H1 (cell line): ENCODE data around the gene ZBTB25. TPM values are rescaled to one million over a fixed set of nuclear protein-coding genes. Genes with fewer than 3 reads are reported as not detected.

Experiments
- BACH1 ChIP-seq: IDR thresholded peaks from 2 replicates; pipeline ENCODE4 v1.6.1; 2012; ENCODE audit warnings: low read length, improper control_type of control experiment
- CTBP2 ChIP-seq: IDR thresholded peaks from 2 replicates; pipeline ENCODE4 v1.7.0; 2011; ENCODE audit warnings: borderline replicate concordance, mild to moderate bottlenecking, moderate library complexity, mixed read lengths, low read length; ENCODE audit not compliant: insufficient read depth, insufficient read length
- EGR1 ChIP-seq: IDR thresholded peaks from 2 replicates; pipeline ENCODE4 v1.6.1; 2011; ENCODE audit warnings: low read depth, low read length, borderline replicate concordance
- FOSL1 ChIP-seq: IDR thresholded peaks from 2 replicates; pipeline ENCODE4 v1.6.1; 2011; ENCODE audit warnings: mild to moderate bottlenecking, low read depth, low read length, moderate library complexity; ENCODE audit not compliant: insufficient read depth
- HDAC6 ChIP-seq: IDR thresholded peaks from one replicate; pipeline ENCODE4 v1.7.1; 2012; ENCODE audit warnings: low read depth, mild to moderate bottlenecking, inconsistent platforms, low read length, moderate library complexity
- JUN ChIP-seq: IDR thresholded peaks from 2 replicates; pipeline ENCODE4 v1.6.1; 2011; ENCODE audit warnings: low read depth, mild to moderate bottlenecking, improper control_type of control experiment, low read length
- KDM4A ChIP-seq: IDR thresholded peaks from one replicate; pipeline ENCODE4 v1.7.1; 2012; ENCODE audit warnings: low read depth, mild to moderate bottlenecking, moderate library complexity, low read length, inconsistent platforms; ENCODE audit not compliant: severe bottlenecking
- KDM5A ChIP-seq: fragments of 200-600 bp; IDR thresholded peaks from 2 replicates; pipeline ENCODE4 v1.7.1; 2012; ENCODE audit warnings: mild to moderate bottlenecking, low read length, inconsistent platforms, mixed read lengths
- NRF1 ChIP-seq: IDR thresholded peaks from 2 replicates; pipeline ENCODE4 v1.6.1; 2011; ENCODE audit warnings: mild to moderate bottlenecking, low read depth, low read length, improper control_type of control experiment
- POLR2AphosphoS5 ChIP-seq: IDR thresholded peaks from 2 replicates; pipeline ENCODE4 v1.6.1; 2011; ENCODE audit warnings: low read depth, low read length
- POU5F1 ChIP-seq: IDR thresholded peaks from 2 replicates; pipeline ENCODE4 v1.6.1; 2011; ENCODE audit warnings: low read depth, mild to moderate bottlenecking, low read length, moderate library complexity
- RFX5 ChIP-seq: IDR thresholded peaks from 2 replicates; pipeline ENCODE4 v1.6.1; 2011; ENCODE audit warnings: low read depth, low read length, improper control_type of control experiment, borderline replicate concordance
- RNF2 ChIP-seq: fragments of 200-900, 300-1000 bp; sonication (generic); IDR thresholded peaks from 2 replicates; pipeline ENCODE4 v1.7.1; 2016; ENCODE audit warnings: borderline replicate concordance, low read depth, mild to moderate bottlenecking, antibody characterized with exemption, low read length; ENCODE audit not compliant: poor library complexity, severe bottlenecking; ENCODE audit errors: missing control alignments
- RXRA ChIP-seq: IDR thresholded peaks from 2 replicates; pipeline ENCODE4 v1.6.1; 2011; ENCODE audit warnings: low read depth, mild to moderate bottlenecking, low read length, moderate library complexity; ENCODE audit not compliant: insufficient read depth
- SAP30 ChIP-seq: fragments of 300-600 bp; sonication (generic); IDR thresholded peaks from 2 replicates; pipeline ENCODE4 v1.7.1; 2012; ENCODE audit warnings: low read length, moderate library complexity, mild to moderate bottlenecking, inconsistent platforms; ENCODE audit not compliant: insufficient read depth, insufficient replicate concordance
- SIN3A ChIP-seq, 2 experiments: IDR thresholded peaks in 1 of 2; conservative IDR thresholded peaks in 1 of 2; 2 replicates each; pipeline ENCODE4 v1.6.1; 2011 to 2012; ENCODE audit warnings: low read length in 2 of 2, improper control_type of control experiment in 1 of 2, low read depth in 1 of 2, mild to moderate bottlenecking in 1 of 2
- SRF ChIP-seq: IDR thresholded peaks from 2 replicates; pipeline ENCODE4 v1.6.1; 2011; ENCODE audit warnings: mild to moderate bottlenecking, low read depth, low read length, moderate library complexity
- TBP ChIP-seq: IDR thresholded peaks from 2 replicates; pipeline ENCODE4 v1.6.1; 2011; ENCODE audit warnings: low read depth, low read length, improper control_type of control experiment
- YY1 ChIP-seq: IDR thresholded peaks from 2 replicates; pipeline ENCODE4 v1.6.1; 2011; ENCODE audit warnings: low read depth, mild to moderate bottlenecking, low read length
- polyA plus RNA-seq, 7 experiments: library from polyadenylated mRNA; depleted of rRNA in 3 of 7; stranded (reverse) in 5 of 7; unstranded in 2 of 7; fragments of >200 nt in 5 of 7; fragments of 200-250 nt in 2 of 7; gene quantifications; 1 replicate in 5 of 7; 2 replicates in 1 of 7; 4 replicates in 1 of 7; pipeline versions ENCODE4 v1.2.1 to v1.2.3, GENCODE V29; 2011 to 2013; ENCODE audit warnings: missing spikeins in 2 of 7, mixed read lengths in 2 of 7
- total RNA-seq: library from RNA; stranded (reverse); fragmentation: NEBNext Ultra II Directional; extraction: Animal tissue kit (Norgen Biotek cat#: 25700); gene quantifications from 2 replicates; pipeline ENCODE4 v1.2.1, GENCODE V29; 2021
- TF ChIP-seq, protein P1 (sequence below): IDR thresholded peaks from 2 replicates; pipeline ENCODE4 v1.6.1; 2012; ENCODE audit warnings: inconsistent platforms
- TF ChIP-seq, protein P2 (sequence below), 3 experiments: IDR thresholded peaks; 1 replicate in 2 of 3; 2 replicates in 1 of 3; pipeline versions ENCODE4 v1.5.1 to v1.6.1; 2011; ENCODE audit warnings: low read length in 3 of 3, mild to moderate bottlenecking in 3 of 3, inconsistent platforms in 2 of 3, low read depth in 1 of 3, moderate library complexity in 1 of 3; ENCODE audit not compliant: insufficient read depth in 1 of 3; ENCODE audit errors: control extremely low read depth in 1 of 3

Gene ZBTB25
- total and polyA plus RNA-seq, 2 of the 8 experiments (the other 6 are each of a cell fraction or from before 2014, with no cell fraction given): 5.4 to 11.4 TPM

DNA sequence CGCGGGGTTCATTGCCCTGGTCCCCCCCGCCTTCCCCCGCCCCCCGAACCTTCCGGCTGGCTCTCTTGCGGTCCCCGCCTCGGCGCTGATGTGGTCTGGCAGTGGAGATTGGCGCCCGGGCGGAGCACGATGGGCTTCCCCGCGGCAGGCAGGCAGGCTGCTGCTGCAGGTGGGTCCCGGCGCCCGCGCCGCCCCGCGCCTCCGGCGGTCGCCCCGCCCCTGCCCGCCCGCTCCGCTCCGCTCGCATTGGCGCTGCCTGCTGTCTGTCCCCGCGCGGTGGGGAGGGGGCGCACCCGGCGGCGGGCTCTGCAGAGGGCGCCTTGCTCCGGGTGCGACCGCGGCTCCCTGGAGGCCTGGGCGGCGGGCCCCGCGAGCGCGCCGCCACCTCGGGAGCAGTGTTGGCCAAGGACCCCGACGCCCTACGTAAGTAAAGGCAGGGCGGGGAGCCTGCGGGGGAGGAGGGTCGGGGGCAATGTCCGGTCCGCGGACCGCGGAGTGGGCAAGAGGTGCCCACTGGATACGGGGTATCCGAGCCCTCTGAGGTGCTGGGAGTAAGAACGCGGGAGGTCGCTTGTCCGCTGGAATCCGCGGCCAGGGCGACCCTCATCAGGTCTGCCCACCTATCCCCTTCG, 38.3 kb downstream of the ZBTB25 start, which contains the start of gene AKAP5 (continued):
- TF ChIP-seq, protein P1, sequence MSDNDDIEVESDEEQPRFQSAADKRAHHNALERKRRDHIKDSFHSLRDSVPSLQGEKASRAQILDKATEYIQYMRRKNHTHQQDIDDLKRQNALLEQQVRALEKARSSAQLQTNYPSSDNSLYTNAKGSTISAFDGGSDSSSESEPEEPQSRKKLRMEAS: peak; percentile 68
- no peak for TF ChIP-seq POLR2AphosphoS5
- TF ChIP-seq SAP30: no peak
- no peak for TF ChIP-seq POU5F1
- no peak for TF ChIP-seq YY1
- TF ChIP-seq TBP: peak; percentile 46; the same call in 1 of the 2 replicates
- no peak for TF ChIP-seq NRF1
- no peak for TF ChIP-seq SRF
- no peak for TF ChIP-seq RXRA
- no peak for TF ChIP-seq HDAC6
- TF ChIP-seq RFX5: no peak
- no peak for TF ChIP-seq KDM4A
- no peak for TF ChIP-seq CTBP2
- no peak for TF ChIP-seq BACH1
- TF ChIP-seq RNF2: no peak
- no peak for TF ChIP-seq JUN
- no peak for TF ChIP-seq SIN3A (conservative IDR thresholded peaks at IDR 0.05 in 1 of 2, IDR thresholded peaks at IDR 0.05 in 1 of 2; ENCODE audit: low read depth in 1 of 2, low read length in 2 of 2)
- TF ChIP-seq, protein P2, sequence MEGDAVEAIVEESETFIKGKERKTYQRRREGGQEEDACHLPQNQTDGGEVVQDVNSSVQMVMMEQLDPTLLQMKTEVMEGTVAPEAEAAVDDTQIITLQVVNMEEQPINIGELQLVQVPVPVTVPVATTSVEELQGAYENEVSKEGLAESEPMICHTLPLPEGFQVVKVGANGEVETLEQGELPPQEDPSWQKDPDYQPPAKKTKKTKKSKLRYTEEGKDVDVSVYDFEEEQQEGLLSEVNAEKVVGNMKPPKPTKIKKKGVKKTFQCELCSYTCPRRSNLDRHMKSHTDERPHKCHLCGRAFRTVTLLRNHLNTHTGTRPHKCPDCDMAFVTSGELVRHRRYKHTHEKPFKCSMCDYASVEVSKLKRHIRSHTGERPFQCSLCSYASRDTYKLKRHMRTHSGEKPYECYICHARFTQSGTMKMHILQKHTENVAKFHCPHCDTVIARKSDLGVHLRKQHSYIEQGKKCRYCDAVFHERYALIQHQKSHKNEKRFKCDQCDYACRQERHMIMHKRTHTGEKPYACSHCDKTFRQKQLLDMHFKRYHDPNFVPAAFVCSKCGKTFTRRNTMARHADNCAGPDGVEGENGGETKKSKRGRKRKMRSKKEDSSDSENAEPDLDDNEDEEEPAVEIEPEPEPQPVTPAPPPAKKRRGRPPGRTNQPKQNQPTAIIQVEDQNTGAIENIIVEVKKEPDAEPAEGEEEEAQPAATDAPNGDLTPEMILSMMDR (IDR thresholded peaks at IDR 0.05; ENCODE audit: control extremely low read depth in 1 of 3, insufficient read depth in 1 of 3, low read depth in 1 of 3, low read length in 3 of 3): 0 out of 4 replicates have a peak, but pooled peaks of 1 of the 3 experiments have one; percentile 15
- no peak for TF ChIP-seq FOSL1
- TF ChIP-seq KDM5A: no peak
- 0 out of 2 replicates have a peak, but pooled peaks have one; percentile 39 for TF ChIP-seq EGR1
